Activated CD4-positive, alpha-beta T cell treated with anti-CD3 and anti-CD28 coated beads, Interleukin-10, Interleukin-2, amounts not matched to agents 100 ng/mL and 50 ng/mL, durations not matched to agents 16 hours and 8 hours (primary cell): Measurements from ENCODE around the gene EXOC4.
"Not testable (repeated sequence)": the region's sequence is repeated elsewhere in the genome, so short reads cannot be mapped to it uniquely, and the experiment has no call there.

Experiments used
- DNase-seq: peaks from one replicate; pipeline ENCODE4 v3.0.0-alpha.2; 2020

Gene EXOC4

DNA sequence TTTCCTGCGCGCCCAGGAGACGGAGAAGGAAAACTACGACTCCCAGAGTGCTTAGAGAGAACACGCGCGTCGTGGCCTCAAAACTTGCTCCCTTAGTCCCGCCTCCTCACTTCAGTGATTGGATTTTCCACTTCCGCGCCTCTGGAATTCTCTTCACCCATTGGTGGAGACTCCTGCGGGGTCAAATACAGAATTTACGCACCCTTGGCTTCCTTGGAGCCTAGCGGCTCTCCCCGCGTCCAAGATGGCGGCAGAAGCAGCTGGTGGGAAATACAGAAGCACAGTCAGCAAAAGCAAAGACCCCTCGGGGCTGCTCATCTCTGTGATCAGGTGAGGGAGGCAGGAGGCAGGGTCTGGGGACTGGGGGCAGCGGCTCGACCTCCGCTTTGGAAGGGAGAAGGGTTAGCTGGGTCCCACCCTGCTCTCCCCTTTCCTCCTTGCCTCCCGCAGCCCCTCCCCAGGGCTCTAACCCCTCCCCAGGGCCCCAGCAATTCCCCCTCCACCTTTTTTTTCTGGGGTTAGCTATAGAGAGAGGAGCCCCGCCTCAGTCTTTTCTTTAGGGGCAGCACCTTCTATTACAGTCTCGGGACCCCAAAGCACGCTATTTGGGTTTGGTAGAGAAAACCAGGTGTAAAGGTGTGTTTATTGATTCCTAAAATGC is at the start of gene EXOC4:
Gene EXOC4, plus strand, starts transcription at position 221 of the 661 bp plus-strand sequence.
- peak; percentile 97 for DNase-seq

GRCh38 chr7:133203490-133203889 is 49.4 kb upstream of the EXOC4 start:
- DNase-seq = no peak

- DNase-seq = peak; percentile 14
Observed at GRCh38 chr7:133207687-133208086, 45.2 kb upstream of the EXOC4 start.

- DNase-seq = not testable (repeated sequence)
Observed at GRCh38 chr7:133210817-133211216, 42.1 kb upstream of the EXOC4 start.

GRCh38 chr7:133213772-133214171 is 39.1 kb upstream of the EXOC4 start:
- not testable (repeated sequence) for DNase-seq

DNA sequence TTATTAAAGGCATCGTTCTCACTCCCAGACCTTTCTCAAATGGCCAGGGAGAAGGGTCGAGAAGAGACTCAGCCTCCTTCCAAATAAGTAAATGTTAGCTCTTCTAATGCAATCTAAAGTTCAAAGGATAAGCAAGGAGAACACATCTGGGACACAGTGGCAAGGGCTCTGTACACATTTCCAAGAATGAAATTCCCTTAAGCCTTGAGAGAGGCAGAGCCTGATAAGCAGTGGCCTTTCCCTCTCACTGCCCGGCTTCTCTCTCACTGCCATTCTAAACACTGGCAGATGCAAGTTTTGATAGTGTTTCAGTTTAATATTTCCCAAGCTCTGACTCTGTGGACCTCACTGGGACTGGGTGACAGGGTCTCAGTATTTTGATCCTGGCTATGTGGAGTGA is 35.1 kb upstream of the EXOC4 start:
- DNase-seq = no peak

DNA sequence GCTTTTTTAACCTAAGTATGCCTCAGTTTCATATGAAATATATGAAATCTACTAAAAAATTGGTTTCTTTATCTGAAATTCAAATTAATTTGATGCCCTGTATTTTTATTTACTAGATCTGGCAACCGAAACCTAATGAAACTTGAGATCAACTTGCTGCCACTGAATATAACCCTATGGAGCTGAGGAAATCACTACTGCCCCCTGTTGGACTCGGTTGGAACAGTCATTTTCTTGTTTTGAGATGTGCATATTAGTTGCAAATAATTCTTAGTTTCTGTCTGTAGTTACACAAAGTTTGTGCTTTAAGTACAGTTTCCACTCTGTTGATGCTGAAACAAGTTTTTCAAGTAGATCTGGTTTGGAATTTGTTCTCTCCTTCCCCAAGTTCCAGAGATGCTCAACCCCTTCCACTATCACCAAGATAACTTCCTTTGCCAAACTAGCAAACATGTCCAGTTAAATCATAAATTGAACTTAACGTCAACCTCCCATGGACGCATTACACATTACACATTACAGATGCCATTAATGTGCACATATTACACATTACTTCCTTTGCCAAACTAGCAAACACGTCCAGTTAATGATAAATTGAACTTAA is 22.2 kb upstream of the EXOC4 start:
- peak; percentile 46 for DNase-seq

DNA sequence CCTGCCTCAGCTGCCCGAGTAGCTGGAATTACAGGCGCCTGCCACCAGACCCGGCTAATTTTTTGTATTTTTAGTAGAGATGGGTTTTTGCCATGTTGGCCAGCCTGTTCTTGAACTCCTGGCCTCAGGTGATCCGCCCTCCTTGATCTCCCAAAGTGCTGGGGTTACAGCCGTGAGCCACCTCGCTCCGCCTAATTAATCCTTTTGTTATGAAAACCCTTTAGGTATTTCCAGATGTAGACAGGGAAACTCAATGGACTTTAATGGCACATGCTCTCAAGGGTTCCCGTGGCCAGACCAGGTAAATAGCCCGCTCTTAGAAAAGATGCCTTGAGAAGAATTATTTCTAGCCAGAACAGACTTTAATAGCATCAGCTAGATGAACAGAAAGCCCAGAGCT is 19.7 kb upstream of the EXOC4 start:
- DNase-seq = no peak

DNA sequence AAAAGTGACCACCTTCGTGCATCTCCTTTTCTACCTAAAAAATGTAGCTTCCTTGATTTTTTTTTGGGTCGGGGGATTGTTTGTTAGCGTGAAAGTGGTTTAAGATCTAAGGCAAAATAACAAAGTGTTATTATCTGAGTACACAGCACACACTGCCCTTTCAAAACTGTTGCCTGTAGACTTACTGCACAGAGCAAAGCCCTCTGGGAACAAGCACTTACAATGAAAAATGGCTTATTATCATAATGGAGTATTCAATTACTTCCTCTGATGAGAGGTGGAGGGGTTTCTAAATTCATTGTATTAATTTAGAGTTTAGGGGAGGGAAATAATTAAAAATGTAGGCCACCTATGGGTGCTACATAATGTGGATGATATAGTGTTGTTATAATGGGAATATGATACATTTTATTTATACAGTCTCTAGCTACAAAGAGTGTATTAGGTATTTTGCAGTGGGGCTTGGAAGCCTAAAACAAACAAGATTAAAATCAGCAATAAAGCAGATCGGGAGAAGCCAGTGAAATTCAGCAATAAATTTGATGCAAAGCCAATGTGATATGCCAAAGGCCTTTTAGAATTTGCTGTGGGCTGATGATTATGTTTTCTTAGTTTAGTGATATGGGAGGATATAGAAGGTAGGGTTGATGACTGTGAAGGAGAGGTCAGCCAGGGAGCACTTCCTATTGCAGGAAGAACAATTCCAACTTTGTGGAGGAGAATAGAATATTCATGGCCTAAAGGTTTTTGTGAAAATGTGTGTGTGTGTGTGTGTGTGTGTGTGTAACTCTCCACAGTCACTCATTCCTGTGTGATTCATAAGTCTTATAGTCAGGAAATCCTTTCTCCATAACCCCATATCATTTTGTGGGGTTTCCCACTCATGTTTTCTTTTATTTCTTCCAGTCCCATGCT is 17.7 kb upstream of the EXOC4 start:
- DNase-seq = no peak

GRCh38 chr7:133237545-133237944 is 15.3 kb upstream of the EXOC4 start:
- no peak for DNase-seq

DNA sequence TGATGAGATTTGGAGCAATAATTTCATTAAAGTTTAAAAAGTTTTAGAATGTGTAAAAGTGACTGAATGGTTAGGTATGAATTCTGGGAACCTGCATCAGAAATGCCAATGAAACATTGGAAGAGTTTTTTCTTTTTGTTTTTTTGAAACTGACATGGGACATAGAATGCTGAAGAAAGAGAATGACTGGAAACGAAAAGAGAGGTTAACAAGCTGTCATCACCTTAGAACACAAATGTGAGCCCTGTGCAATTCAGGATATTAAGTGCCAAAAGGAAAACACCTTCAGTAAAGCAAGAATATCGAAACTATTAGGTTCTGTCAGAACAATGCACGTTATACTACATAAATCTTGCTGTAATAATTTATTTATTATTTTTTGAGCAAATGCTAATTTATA is 12.6 kb upstream of the EXOC4 start:
- no peak for DNase-seq

DNA sequence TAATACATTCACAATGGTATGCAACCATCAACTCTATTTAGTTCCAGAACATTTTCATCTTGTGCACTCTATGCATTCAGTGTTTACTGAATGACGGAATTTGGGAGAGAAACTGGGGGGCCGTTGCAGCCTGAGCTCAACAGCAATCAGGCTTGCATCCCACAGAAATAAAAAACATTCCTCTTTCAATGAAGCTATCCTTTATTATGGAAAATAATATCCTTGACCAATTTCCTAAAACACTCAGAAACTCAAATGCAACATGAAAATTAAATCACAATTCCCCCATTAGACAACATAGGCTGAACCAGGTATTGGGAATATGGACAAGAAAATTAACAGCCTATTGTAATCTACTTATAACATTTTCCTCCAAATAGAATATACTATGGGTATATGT is 6.3 kb upstream of the EXOC4 start:
- DNase-seq = no peak

DNA sequence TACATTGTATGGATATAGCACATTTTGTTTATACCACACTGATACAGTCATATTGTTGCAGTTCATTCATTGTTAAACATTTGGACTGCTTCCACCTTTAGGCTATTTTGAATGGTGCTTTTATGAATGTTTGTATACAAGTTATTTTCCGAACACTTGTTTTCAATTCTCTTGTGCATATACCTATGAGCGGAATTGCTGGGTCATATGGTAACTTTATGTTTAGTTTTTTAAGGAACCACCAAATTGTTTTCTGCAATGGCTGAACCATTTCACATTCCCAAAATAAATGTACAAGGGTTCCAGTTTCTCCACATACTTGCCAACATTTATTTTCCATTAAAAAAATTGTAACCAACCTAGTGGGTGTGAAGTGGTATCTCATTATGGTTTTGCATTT is 4.0 kb upstream of the EXOC4 start:
- DNase-seq = no peak

- no peak for DNase-seq
Observed at GRCh38 chr7:133252506-133252857, 396 bp upstream of the EXOC4 start.

GRCh38 chr7:133253519-133253875 is 619 bp downstream of the EXOC4 start:
- DNase-seq = peak; percentile 28

- no peak for DNase-seq
Observed at GRCh38 chr7:133255486-133255885, 2.6 kb downstream of the EXOC4 start.

DNA sequence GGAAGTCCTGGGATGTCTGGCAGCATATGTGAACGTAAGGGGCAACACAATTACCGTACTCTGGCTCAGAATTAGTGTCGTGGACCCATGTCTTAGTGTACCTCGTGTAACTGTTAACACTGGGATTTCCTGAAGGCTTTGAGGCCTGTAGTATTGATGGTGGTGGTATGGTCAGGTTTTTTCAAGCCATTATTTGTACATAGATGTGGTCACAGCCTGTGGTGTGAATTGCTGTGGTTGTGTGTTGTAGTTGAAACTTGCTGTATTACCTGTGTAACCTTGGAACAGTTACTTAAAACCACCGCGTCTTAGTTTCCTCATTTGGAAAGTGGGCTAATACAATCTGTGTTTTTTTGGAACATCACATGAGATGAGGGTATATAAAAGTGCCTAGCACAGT is 5.3 kb downstream of the EXOC4 start:
- DNase-seq = peak; percentile 3

DNA sequence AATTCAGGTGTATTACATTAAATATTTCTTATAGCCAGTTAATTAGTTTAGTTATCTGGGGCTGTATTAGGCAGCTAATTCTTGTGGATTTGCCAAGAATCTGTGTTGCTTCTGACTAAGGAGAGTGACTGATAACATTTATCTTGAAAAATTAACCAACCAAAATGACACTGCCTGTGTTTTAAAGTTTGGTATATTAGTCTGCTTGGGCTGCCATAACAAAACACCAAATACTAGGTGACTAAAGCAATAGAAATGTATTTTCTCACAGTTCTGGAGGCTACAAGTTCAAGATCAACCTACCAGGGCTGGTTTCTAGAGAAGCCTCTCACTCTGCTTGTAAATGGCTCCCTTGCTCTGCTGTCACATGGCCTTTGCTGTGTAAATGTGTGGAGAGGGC is 12.9 kb downstream of the EXOC4 start:
- no peak for DNase-seq

GRCh38 chr7:133268355-133268754 is 15.5 kb downstream of the EXOC4 start:
- no peak for DNase-seq

DNA sequence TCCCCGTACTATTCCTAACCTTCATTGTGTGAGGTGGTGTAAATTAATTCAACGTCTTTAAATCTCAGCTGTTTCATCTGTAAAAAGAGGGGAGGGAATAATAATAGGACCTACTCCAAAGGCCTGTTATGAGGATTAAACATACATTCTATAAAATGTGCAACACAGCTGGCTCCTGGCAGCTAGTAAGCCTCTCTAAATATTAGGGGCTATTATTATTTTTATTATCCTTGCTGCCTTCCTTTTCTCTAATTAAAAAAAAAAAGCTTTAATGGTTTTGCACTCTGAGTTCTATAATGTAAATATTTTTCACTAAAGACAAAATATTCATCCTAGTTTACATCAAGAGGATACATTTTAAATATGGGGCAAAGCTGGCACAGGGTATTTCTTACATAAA is 19.5 kb downstream of the EXOC4 start:
- DNase-seq = no peak

- DNase-seq = no peak
Observed at GRCh38 chr7:133273227-133273626, 20.3 kb downstream of the EXOC4 start.

GRCh38 chr7:133274265-133274664 is 21.4 kb downstream of the EXOC4 start:
- DNase-seq = no peak

- DNase-seq = no peak
Observed at GRCh38 chr7:133275008-133275407, 22.1 kb downstream of the EXOC4 start.

- DNase-seq = no peak
Observed at GRCh38 chr7:133275446-133276095, 22.7 kb downstream of the EXOC4 start.
